Measurements from ENCODE around the gene NOTCH2.

Gene NOTCH2

GRCh38 chr1:119941392-119941791, 128.1 kb downstream of the NOTCH2 start:
- Mint-ChIP-seq H3K27me3 (no peaks in the 10 kb centered on the region), H3K27ac (peak overlapping the region; percentile 26), H3K4me3 (no peak overlapping the region)

GRCh38 chr1:119940697-119941096, 128.8 kb downstream of the NOTCH2 start:
- H3K36me3 Mint-ChIP-seq = peaks cover 29% of the 10 kb centered on the region
- H3K27me3 Mint-ChIP-seq = no peaks in the 10 kb centered on the region
- no peak overlapping the region for H3K27ac Mint-ChIP-seq
- no peak overlapping the region for H3K4me3 Mint-ChIP-seq
- no peaks in the 10 kb centered on the region for H3K9me3 Mint-ChIP-seq
- peaks cover 18% of the 10 kb centered on the region for H3K4me1 Mint-ChIP-seq

More at GRCh38 chr1:119941392-119941791, 128.1 kb downstream of the NOTCH2 start:
- Mint-ChIP-seq H3K9me3 (no peaks in the 10 kb centered on the region), H3K4me1 (peaks cover 18% of the 10 kb centered on the region), H3K36me3 (peaks cover 25% of the 10 kb centered on the region)

- no peaks in the 10 kb centered on the region for H3K27me3 Mint-ChIP-seq
- peaks cover 54% of the 10 kb centered on the region for H3K36me3 Mint-ChIP-seq
Measured at GRCh38 chr1:119937198-119937597, 132.3 kb downstream of the NOTCH2 start.

GRCh38 chr1:119935915-119936314, 133.5 kb downstream of the NOTCH2 start:
- Mint-ChIP-seq H3K36me3 (peaks cover 50% of the 10 kb centered on the region), H3K4me1 (peaks cover 5% of the 10 kb centered on the region), H3K4me3 (no peak overlapping the region), H3K27me3 (no peaks in the 10 kb centered on the region), H3K9me3 (peaks cover 5% of the 10 kb centered on the region), H3K27ac (no peak overlapping the region)

More at GRCh38 chr1:119937198-119937597, 132.3 kb downstream of the NOTCH2 start:
- no peak overlapping the region for H3K4me3 Mint-ChIP-seq
- H3K9me3 Mint-ChIP-seq = peaks cover 5% of the 10 kb centered on the region
- peaks cover 17% of the 10 kb centered on the region for H3K4me1 Mint-ChIP-seq
- H3K27ac Mint-ChIP-seq = no peak overlapping the region

- peaks cover 50% of the 10 kb centered on the region for H3K36me3 Mint-ChIP-seq
- H3K27ac Mint-ChIP-seq = no peak overlapping the region
Measured at GRCh38 chr1:119935373-119935772, 134.1 kb downstream of the NOTCH2 start.

GRCh38 chr1:119933397-119933796, 136.1 kb downstream of the NOTCH2 start:
- H3K27ac Mint-ChIP-seq = no peak overlapping the region
- peaks cover 47% of the 10 kb centered on the region for H3K36me3 Mint-ChIP-seq
- H3K9me3 Mint-ChIP-seq = peaks cover 5% of the 10 kb centered on the region
- H3K4me3 Mint-ChIP-seq = no peak overlapping the region
- no peaks in the 10 kb centered on the region for H3K27me3 Mint-ChIP-seq
- H3K4me1 Mint-ChIP-seq = no peaks in the 10 kb centered on the region

More at GRCh38 chr1:119935373-119935772, 134.1 kb downstream of the NOTCH2 start:
- Mint-ChIP-seq H3K9me3 (peaks cover 5% of the 10 kb centered on the region), H3K4me1 (peaks cover 2% of the 10 kb centered on the region), H3K4me3 (no peak overlapping the region), H3K27me3 (no peaks in the 10 kb centered on the region)

- H3K27me3 Mint-ChIP-seq = no peaks in the 10 kb centered on the region
- H3K36me3 Mint-ChIP-seq = peaks cover 32% of the 10 kb centered on the region
- no peaks in the 10 kb centered on the region for H3K4me1 Mint-ChIP-seq
- H3K27ac Mint-ChIP-seq = no peak overlapping the region
- peaks cover 5% of the 10 kb centered on the region for H3K9me3 Mint-ChIP-seq
- no peak overlapping the region for H3K4me3 Mint-ChIP-seq
Measured at GRCh38 chr1:119929643-119930315, 139.7 kb downstream of the NOTCH2 start.

GRCh38 chr1:119926553-119926952, 142.9 kb downstream of the NOTCH2 start:
- Mint-ChIP-seq H3K4me3 (no peak overlapping the region), H3K27ac (no peak overlapping the region), H3K9me3 (no peaks in the 10 kb centered on the region), H3K36me3 (peaks cover 18% of the 10 kb centered on the region), H3K27me3 (no peaks in the 10 kb centered on the region), H3K4me1 (no peaks in the 10 kb centered on the region)

- no peak overlapping the region for H3K4me3 Mint-ChIP-seq
- H3K4me1 Mint-ChIP-seq = no peaks in the 10 kb centered on the region
- no peaks in the 10 kb centered on the region for H3K9me3 Mint-ChIP-seq
- no peak overlapping the region for H3K27ac Mint-ChIP-seq
- peaks cover 22% of the 10 kb centered on the region for H3K36me3 Mint-ChIP-seq
- H3K27me3 Mint-ChIP-seq = no peaks in the 10 kb centered on the region
Measured at GRCh38 chr1:119924948-119925898, 144.2 kb downstream of the NOTCH2 start.

GRCh38 chr1:119920104-119920968, 149.1 kb downstream of the NOTCH2 start:
- Mint-ChIP-seq H3K4me3 (no peak overlapping the region), H3K27ac (no peak overlapping the region), H3K36me3 (peaks cover 37% of the 10 kb centered on the region), H3K27me3 (no peaks in the 10 kb centered on the region), H3K4me1 (no peaks in the 10 kb centered on the region), H3K9me3 (no peaks in the 10 kb centered on the region)

GRCh38 chr1:119919241-119919640, 150.2 kb downstream of the NOTCH2 start:
- H3K27me3 Mint-ChIP-seq = no peaks in the 10 kb centered on the region
- H3K9me3 Mint-ChIP-seq = no peaks in the 10 kb centered on the region
- peaks cover 40% of the 10 kb centered on the region for H3K36me3 Mint-ChIP-seq
- no peaks in the 10 kb centered on the region for H3K4me1 Mint-ChIP-seq
- no peak overlapping the region for H3K4me3 Mint-ChIP-seq
- no peak overlapping the region for H3K27ac Mint-ChIP-seq

GRCh38 chr1:119918301-119918700, 151.2 kb downstream of the NOTCH2 start:
- Mint-ChIP-seq H3K27me3 (no peaks in the 10 kb centered on the region), H3K4me1 (no peaks in the 10 kb centered on the region), H3K27ac (no peak overlapping the region), H3K4me3 (no peak overlapping the region), H3K36me3 (peaks cover 44% of the 10 kb centered on the region), H3K9me3 (no peaks in the 10 kb centered on the region)

GRCh38 chr1:119917304-119918055, 152.0 kb downstream of the NOTCH2 start:
- no peak overlapping the region for H3K27ac Mint-ChIP-seq
- H3K4me1 Mint-ChIP-seq = no peaks in the 10 kb centered on the region
- H3K9me3 Mint-ChIP-seq = no peaks in the 10 kb centered on the region
- no peak overlapping the region for H3K4me3 Mint-ChIP-seq
- H3K27me3 Mint-ChIP-seq = no peaks in the 10 kb centered on the region
- peaks cover 49% of the 10 kb centered on the region for H3K36me3 Mint-ChIP-seq

- no peaks in the 10 kb centered on the region for H3K9me3 Mint-ChIP-seq
- H3K4me3 Mint-ChIP-seq = no peak overlapping the region
- H3K4me1 Mint-ChIP-seq = no peaks in the 10 kb centered on the region
- peaks cover 42% of the 10 kb centered on the region for H3K36me3 Mint-ChIP-seq
- H3K27me3 Mint-ChIP-seq = no peaks in the 10 kb centered on the region
- no peak overlapping the region for H3K27ac Mint-ChIP-seq
Measured at GRCh38 chr1:119915517-119915916, 153.9 kb downstream of the NOTCH2 start.

- Mint-ChIP-seq H3K4me1 (no peaks in the 10 kb centered on the region), H3K27ac (no peak overlapping the region), H3K36me3 (peaks cover 34% of the 10 kb centered on the region), H3K27me3 (no peaks in the 10 kb centered on the region), H3K9me3 (no peaks in the 10 kb centered on the region), H3K4me3 (no peak overlapping the region)
Measured at GRCh38 chr1:119914071-119914470, 155.4 kb downstream of the NOTCH2 start.

All from activated naive CD4-positive, alpha-beta T cell treated with anti-CD3 and anti-CD28 coated beads, Interleukin-2, amount 50 U/mL, for 24 hours (primary cell).